HepG2 (cell line): ENCODE results near the gene ICE2. TPM values are rescaled to one million over a fixed set of nuclear protein-coding genes. Genes with fewer than 3 reads are reported as not detected.

Experiments
- ATAC-seq: fragments of 200-7000 bp; cut with Tn5 transposase; 3 replicates; pipeline ENCODE4 v1.9.1; 2020; ENCODE audit warnings: mild to moderate bottlenecking, moderate library complexity
- BruUV-seq: library from RNA; stranded (reverse); fragments of 400-500 nt; replicated peaks from 2 replicates; lab custom pipeline; 2021; lab: Mats Ljungman, UMichigan
- CTCF ChIA-PET: fragments of 300-600 bp; formaldehyde crosslinking; extraction: SDS; loops from one replicate; lab custom pipeline; 2021; ENCODE audit warnings: low total read pairs, inconsistent platforms, low intra/inter-chr PET ratio; lab: Yijun Ruan, JAX
- POLR2A ChIA-PET: fragments of 350-600 bp; sonication (Branson Sonifier 250); formaldehyde crosslinking; loops from one replicate; lab custom pipeline; 2020; ENCODE audit warnings: antibody characterized with exemption, inconsistent platforms; lab: Yijun Ruan, JAX
- DNase-seq: peaks from one replicate; pipeline ENCODE4 v3.0.0-alpha.2; 2015; ENCODE audit warnings: low spot score
- FAIRE-seq: peaks from 3 replicates; lab custom pipeline; 2011; peaks lifted over from hg19 to GRCh38; lab: Jason Lieb, UNC
- H2AFZ ChIP-seq: one replicate; pipeline ENCODE4 v1.6.1; 2011; ENCODE audit warnings: low read length, inconsistent platforms
- H3K27ac ChIP-seq: fragments of 300-600 bp; 3 replicates; pipeline ENCODE4 v1.8.0; 2011; ENCODE audit warnings: mixed run types, mild to moderate bottlenecking, mixed read lengths, low read length, inconsistent platforms; ENCODE audit not compliant: insufficient read depth; ENCODE audit errors: extremely low read length
- H3K27me3 ChIP-seq, 2 experiments: fragments of 200-600 bp in 1 of 2; 2 replicates in 1 of 2; 3 replicates in 1 of 2; pipeline versions ENCODE4 v1.6.0 to v1.8.0; 2011; ENCODE audit warnings: low read length in 2 of 2, mild to moderate bottlenecking in 2 of 2, moderate library complexity in 2 of 2, inconsistent platforms in 1 of 2; ENCODE audit not compliant: insufficient read depth in 2 of 2, control insufficient read depth in 1 of 2
- H3K36me3 ChIP-seq, 2 experiments: fragments of 200-600 bp in 1 of 2; replicated peaks in 1 of 2; 2 replicates in 1 of 2; 3 replicates in 1 of 2; pipeline versions ENCODE4 v1.5.1 to v1.8.0; 2011; ENCODE audit warnings: low read length in 2 of 2, inconsistent platforms in 1 of 2; ENCODE audit not compliant: insufficient read depth in 2 of 2, control insufficient read depth in 1 of 2
- H3K4me1 ChIP-seq: 2 replicates; pipeline ENCODE4 v1.5.1; 2012; ENCODE audit warnings: low read length, inconsistent platforms; ENCODE audit not compliant: insufficient read depth
- H3K4me2 ChIP-seq: 2 replicates; pipeline ENCODE4 v1.6.0; 2011; ENCODE audit warnings: low read depth, low read length, inconsistent platforms
- H3K4me3 ChIP-seq, 3 experiments: fragments of 200-600 bp in 1 of 3; sonication (generic), shearing (Covaris generic) in 1 of 3; replicated peaks in 1 of 3; 2 replicates each; pipeline ENCODE4 v1.5.1; 2011 to 2016; ENCODE audit warnings: low read length in 3 of 3, inconsistent platforms in 2 of 3, low read depth in 2 of 3, mild to moderate bottlenecking in 2 of 3, control low read depth in 1 of 3, mixed read lengths in 1 of 3; ENCODE audit not compliant: insufficient read depth in 1 of 3
- H3K79me2 ChIP-seq: one replicate; pipeline ENCODE4 v1.6.1; 2011; ENCODE audit warnings: low read length, inconsistent platforms; ENCODE audit not compliant: insufficient read depth
- H3K9ac ChIP-seq: 2 replicates; pipeline ENCODE4 v1.6.0; 2011; ENCODE audit warnings: mild to moderate bottlenecking, low read depth, low read length, inconsistent platforms; ENCODE audit not compliant: insufficient read depth
- H3K9me3 ChIP-seq: 2 replicates; pipeline ENCODE4 v1.5.1; 2012; ENCODE audit warnings: mild to moderate bottlenecking, low read length
- H4K20me1 ChIP-seq: 2 replicates; pipeline ENCODE4 v1.6.0; 2011; ENCODE audit warnings: inconsistent platforms, mild to moderate bottlenecking, low read length, moderate library complexity; ENCODE audit not compliant: insufficient read depth
- CEBPG ChIP-seq: IDR thresholded peaks from 2 replicates; pipeline ENCODE4 v1.6.1; 2016
- FOXK1 ChIP-seq: sonication (generic); formaldehyde crosslinking; IDR thresholded peaks from 2 replicates; pipeline ENCODE4 v1.4.0; 2020; ENCODE audit warnings: low read depth, missing genetic modification reagents, borderline replicate concordance
- MXI1 ChIP-seq: IDR thresholded peaks from 3 replicates; pipeline ENCODE4 v1.6.1; 2012; ENCODE audit warnings: low read depth, low read length, inconsistent platforms, borderline replicate concordance
- NONO ChIP-seq, 2 experiments: fragments of 450-650 bp in 1 of 2; sonication (generic) in 1 of 2; formaldehyde crosslinking in 1 of 2; IDR thresholded peaks in 1 of 2; conservative IDR thresholded peaks in 1 of 2; 2 replicates each; pipeline versions ENCODE4 v1.6.1 to v1.8.0; 2017 to 2022; ENCODE audit warnings: mild to moderate bottlenecking in 1 of 2, missing genetic modification reagents in 1 of 2, moderate library complexity in 1 of 2
- SP5 ChIP-seq: IDR thresholded peaks from 2 replicates; pipeline ENCODE4 v1.6.1; 2016; ENCODE audit warnings: low read depth, borderline replicate concordance
- STAG1 ChIP-seq: sonication (generic); formaldehyde crosslinking; IDR thresholded peaks from 2 replicates; pipeline ENCODE4 v1.4.0; 2020; ENCODE audit warnings: missing genetic modification reagents
- TSC22D2 ChIP-seq: sonication (generic); formaldehyde crosslinking; IDR thresholded peaks from 2 replicates; pipeline ENCODE4 v1.5.1; 2020; ENCODE audit warnings: missing genetic modification reagents, mild to moderate bottlenecking, borderline replicate concordance
- ZBTB7B ChIP-seq: sonication (generic); formaldehyde crosslinking; IDR thresholded peaks from 2 replicates; pipeline ENCODE4 v1.4.0; 2020; ENCODE audit warnings: missing genetic modification reagents
- ZFY ChIP-seq: sonication (generic); formaldehyde crosslinking; IDR thresholded peaks from 2 replicates; pipeline ENCODE4 v1.4.0; 2020; ENCODE audit warnings: missing genetic modification reagents
- ZNF317 ChIP-seq: sonication (generic); formaldehyde crosslinking; IDR thresholded peaks from 2 replicates; pipeline ENCODE4 v1.5.0; 2020; ENCODE audit warnings: mild to moderate bottlenecking, missing genetic modification reagents
- ZNF614 ChIP-seq: IDR thresholded peaks from 2 replicates; pipeline ENCODE4 v1.6.1; 2018; ENCODE audit warnings: missing biosample characterization, missing genetic modification reagents, inconsistent platforms, borderline replicate concordance
- ZNF672 ChIP-seq: sonication (generic); formaldehyde crosslinking; IDR thresholded peaks from 2 replicates; pipeline ENCODE4 v1.8.1; 2022; ENCODE audit warnings: missing genetic modification reagents
- WGBS: methylation state at CpG from one replicate; pipeline ENCODE4 v1.1.6; 2017; ENCODE audit warnings: low lambda C conversion rate; 5-methylcytosine and 5-hydroxymethylcytosine counted together
- in situ Hi-C: cut with HindIII; loops from 2 replicates; pipeline ENCODE4 v1.10.0; 2017; ENCODE audit warnings: low pct_unique_long_range_greater_than_20kb; ENCODE audit not compliant: extremely low pct_ligation_motif_present
- intact Hi-C: fragments of 100-400 bp; cut with micrococcal nuclease; formaldehyde crosslinking; loops from one replicate; pipeline ENCODE4 v1.10.0; 2022; ENCODE audit not compliant: unreplicated experiment
- polyA plus RNA-seq, 8 experiments: library from polyadenylated mRNA; depleted of rRNA in 3 of 8; stranded (reverse) in 7 of 8; unstranded in 1 of 8; fragments of >200 nt; fragmentation: Illumina TruSeq in 4 of 8; extraction: Trizol in 4 of 8; gene quantifications; 2 replicates each; pipeline versions ENCODE4 v1.2.1 to v1.2.3, GENCODE V29; 2011 to 2016; ENCODE audit warnings: low read depth in 4 of 8, missing spikeins in 1 of 8, mixed read lengths in 1 of 8; ENCODE audit not compliant: insufficient read depth in 1 of 8
- total RNA-seq, 5 experiments: library from RNA; depleted of rRNA; stranded (reverse); fragments of >200 nt; fragmentation: Illumina TruSeq; extraction: Trizol; gene quantifications; 2 replicates each; pipeline ENCODE4 v1.2.3, GENCODE V29; 2016; ENCODE audit warnings: low read depth in 1 of 5
- TF ChIP-seq, protein P1 (sequence below): sonication (generic); formaldehyde crosslinking; IDR thresholded peaks from 2 replicates; pipeline ENCODE4 v1.4.0; 2020; ENCODE audit warnings: mild to moderate bottlenecking, missing genetic modification reagents
- TF ChIP-seq, protein P2 (sequence below): fragments of 450-650 bp; IDR thresholded peaks from 2 replicates; pipeline ENCODE4 v1.6.1; 2017; ENCODE audit warnings: mild to moderate bottlenecking
- TF ChIP-seq, protein P3 (sequence below): sonication (generic); formaldehyde crosslinking; IDR thresholded peaks from 2 replicates; pipeline ENCODE4 v1.8.1; 2022; ENCODE audit warnings: mild to moderate bottlenecking, missing genetic modification reagents
- TF ChIP-seq, protein P4 (sequence below): sonication (generic); formaldehyde crosslinking; IDR thresholded peaks from 2 replicates; pipeline ENCODE4 v1.4.0; 2020; ENCODE audit warnings: mild to moderate bottlenecking, missing genetic modification reagents
- TF ChIP-seq, protein P5 (sequence below): IDR thresholded peaks from 2 replicates; pipeline ENCODE4 v1.6.1; 2016; ENCODE audit warnings: mild to moderate bottlenecking

The ICE2 gene
- total and polyA plus RNA-seq, 2 of the 13 experiments (the other 11 are each of a cell fraction or from before 2014, with no cell fraction given) = 24.8 to 26.4 TPM

DNA sequence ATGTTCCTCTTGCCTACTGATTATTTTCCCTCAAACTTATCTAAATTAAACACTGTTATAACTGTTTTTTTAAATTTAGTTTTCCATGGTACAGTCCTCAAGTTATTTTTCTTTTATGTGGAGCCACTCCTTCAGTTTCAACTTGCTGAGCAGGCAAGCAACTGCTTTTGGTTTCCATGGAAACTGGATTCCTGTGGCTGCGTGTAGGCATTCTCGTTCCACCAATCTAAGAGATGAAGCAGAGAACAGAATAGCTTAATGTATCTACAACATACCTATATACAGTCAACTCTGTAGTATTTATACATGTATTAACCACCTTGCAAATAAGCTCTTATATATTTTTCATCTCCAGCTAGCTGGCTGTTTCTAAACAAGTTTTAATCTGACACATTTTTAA is 55.4 kb downstream of the ICE2 start (continued):
- no peak for TF ChIP-seq ZNF317 (CRISPR knock-in tag)
- TF ChIP-seq, protein P1, sequence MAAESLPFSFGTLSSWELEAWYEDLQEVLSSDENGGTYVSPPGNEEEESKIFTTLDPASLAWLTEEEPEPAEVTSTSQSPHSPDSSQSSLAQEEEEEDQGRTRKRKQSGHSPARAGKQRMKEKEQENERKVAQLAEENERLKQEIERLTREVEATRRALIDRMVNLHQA (CRISPR knock-in tag) = no peak
- TF ChIP-seq, protein P2, sequence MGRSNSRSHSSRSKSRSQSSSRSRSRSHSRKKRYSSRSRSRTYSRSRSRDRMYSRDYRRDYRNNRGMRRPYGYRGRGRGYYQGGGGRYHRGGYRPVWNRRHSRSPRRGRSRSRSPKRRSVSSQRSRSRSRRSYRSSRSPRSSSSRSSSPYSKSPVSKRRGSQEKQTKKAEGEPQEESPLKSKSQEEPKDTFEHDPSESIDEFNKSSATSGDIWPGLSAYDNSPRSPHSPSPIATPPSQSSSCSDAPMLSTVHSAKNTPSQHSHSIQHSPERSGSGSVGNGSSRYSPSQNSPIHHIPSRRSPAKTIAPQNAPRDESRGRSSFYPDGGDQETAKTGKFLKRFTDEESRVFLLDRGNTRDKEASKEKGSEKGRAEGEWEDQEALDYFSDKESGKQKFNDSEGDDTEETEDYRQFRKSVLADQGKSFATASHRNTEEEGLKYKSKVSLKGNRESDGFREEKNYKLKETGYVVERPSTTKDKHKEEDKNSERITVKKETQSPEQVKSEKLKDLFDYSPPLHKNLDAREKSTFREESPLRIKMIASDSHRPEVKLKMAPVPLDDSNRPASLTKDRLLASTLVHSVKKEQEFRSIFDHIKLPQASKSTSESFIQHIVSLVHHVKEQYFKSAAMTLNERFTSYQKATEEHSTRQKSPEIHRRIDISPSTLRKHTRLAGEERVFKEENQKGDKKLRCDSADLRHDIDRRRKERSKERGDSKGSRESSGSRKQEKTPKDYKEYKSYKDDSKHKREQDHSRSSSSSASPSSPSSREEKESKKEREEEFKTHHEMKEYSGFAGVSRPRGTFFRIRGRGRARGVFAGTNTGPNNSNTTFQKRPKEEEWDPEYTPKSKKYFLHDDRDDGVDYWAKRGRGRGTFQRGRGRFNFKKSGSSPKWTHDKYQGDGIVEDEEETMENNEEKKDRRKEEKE = no peak
- TF ChIP-seq, protein P3, sequence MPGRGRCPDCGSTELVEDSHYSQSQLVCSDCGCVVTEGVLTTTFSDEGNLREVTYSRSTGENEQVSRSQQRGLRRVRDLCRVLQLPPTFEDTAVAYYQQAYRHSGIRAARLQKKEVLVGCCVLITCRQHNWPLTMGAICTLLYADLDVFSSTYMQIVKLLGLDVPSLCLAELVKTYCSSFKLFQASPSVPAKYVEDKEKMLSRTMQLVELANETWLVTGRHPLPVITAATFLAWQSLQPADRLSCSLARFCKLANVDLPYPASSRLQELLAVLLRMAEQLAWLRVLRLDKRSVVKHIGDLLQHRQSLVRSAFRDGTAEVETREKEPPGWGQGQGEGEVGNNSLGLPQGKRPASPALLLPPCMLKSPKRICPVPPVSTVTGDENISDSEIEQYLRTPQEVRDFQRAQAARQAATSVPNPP = no peak
- TF ChIP-seq ZBTB7B (CRISPR knock-in tag) = no peak

DNA sequence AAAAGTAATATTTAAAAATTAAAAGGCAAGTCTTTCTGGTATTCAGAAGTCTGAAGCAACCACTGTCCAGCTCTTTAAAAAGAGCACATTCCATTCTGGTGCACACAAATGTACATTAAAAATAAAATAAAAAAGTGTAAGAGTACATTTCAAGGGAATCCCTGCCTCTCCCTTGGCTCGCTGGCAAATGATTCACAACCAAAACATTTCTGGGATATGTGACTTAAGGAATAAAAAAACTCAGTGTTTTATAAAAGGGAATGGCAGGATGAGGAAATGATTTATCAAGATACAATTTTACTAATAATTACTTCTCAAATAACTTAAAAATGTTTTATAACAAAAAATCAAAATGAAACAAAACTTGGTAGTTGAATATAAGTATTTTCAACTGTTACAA is 57.4 kb downstream of the ICE2 start:
- ChIA-PET POLR2A (no interaction called here), CTCF (no interaction called here)
- Histone ChIP-seq H4K20me1 (no peaks in the 10 kb centered on the region), H3K79me2 (no peaks in the 10 kb centered on the region), H3K4me1 (peaks cover 25% of the 10 kb centered on the region), H3K36me3 (peaks cover 1 to 2% of the 10 kb centered on the region in 2 experiments; a peak in 2 of 5 replicates), H2AFZ (no peak overlapping the region), H3K27ac (no peak overlapping the region), H3K4me2 (no peak overlapping the region), H3K4me3 (no peak overlapping the region), H3K27me3 (no peaks in the 10 kb centered on the region), H3K9ac (no peak overlapping the region), H3K9me3 (no peaks in the 10 kb centered on the region)
- intact Hi-C loops (no loop called here), in situ Hi-C loops (no loop called here)
- BruUV-seq = no TSS peak
- 100% methylated on average over 1 of the region's 1 CpG for WGBS
- no peak for DNase-seq
- FAIRE-seq = no peak
- ATAC-seq = no peak
- TF ChIP-seq ZNF614 (CRISPR knock-in tag) = no peak
- no peak for TF ChIP-seq ZNF672 (CRISPR knock-in tag)
- no peak for TF ChIP-seq ZFY (CRISPR knock-in tag)
- no peak for TF ChIP-seq NONO (IDR thresholded peaks at IDR 0.05)
- no peak for TF ChIP-seq NONO (CRISPR knock-in tag; conservative IDR thresholded peaks at IDR 0.05)
- TF ChIP-seq TSC22D2 (CRISPR knock-in tag) = no peak
- TF ChIP-seq MXI1 = no peak
- TF ChIP-seq, protein P4, sequence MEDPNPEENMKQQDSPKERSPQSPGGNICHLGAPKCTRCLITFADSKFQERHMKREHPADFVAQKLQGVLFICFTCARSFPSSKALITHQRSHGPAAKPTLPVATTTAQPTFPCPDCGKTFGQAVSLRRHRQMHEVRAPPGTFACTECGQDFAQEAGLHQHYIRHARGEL (CRISPR knock-in tag) = no peak
- TF ChIP-seq, protein P5, sequence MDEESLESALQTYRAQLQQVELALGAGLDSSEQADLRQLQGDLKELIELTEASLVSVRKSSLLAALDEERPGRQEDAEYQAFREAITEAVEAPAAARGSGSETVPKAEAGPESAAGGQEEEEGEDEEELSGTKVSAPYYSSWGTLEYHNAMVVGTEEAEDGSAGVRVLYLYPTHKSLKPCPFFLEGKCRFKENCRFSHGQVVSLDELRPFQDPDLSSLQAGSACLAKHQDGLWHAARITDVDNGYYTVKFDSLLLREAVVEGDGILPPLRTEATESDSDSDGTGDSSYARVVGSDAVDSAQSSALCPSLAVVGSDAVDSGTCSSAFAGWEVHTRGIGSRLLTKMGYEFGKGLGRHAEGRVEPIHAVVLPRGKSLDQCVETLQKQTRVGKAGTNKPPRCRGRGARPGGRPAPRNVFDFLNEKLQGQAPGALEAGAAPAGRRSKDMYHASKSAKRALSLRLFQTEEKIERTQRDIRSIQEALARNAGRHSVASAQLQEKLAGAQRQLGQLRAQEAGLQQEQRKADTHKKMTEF (CRISPR knock-in tag) = no peak
- TF ChIP-seq CEBPG (CRISPR knock-in tag) = no peak
- no peak for TF ChIP-seq FOXK1
- TF ChIP-seq SP5 (CRISPR knock-in tag) = no peak
- TF ChIP-seq STAG1 (CRISPR knock-in tag) = no peak
